HG02885 (cell line): ENCODE results near the gene OLFM2.
A peak's percentile ranks its signal among the peaks of the same experiment; 100 is the strongest.
"Not testable (repeated sequence)": the region's sequence is repeated elsewhere in the genome, so short reads cannot be mapped to it uniquely, and the experiment has no call there.

ENCODE experiments used
- ATAC-seq: cut with Tn5 transposase; IDR thresholded peaks from one replicate; pipeline ENCODE4 v1.9.1; 2021; ENCODE audit warnings: mild to moderate bottlenecking; ENCODE audit not compliant: unreplicated experiment, poor library complexity

OLFM2 gene

GRCh38 chr19:9842834-9843625, 93.3 kb downstream of the OLFM2 start:
- no peak for ATAC-seq

- ATAC-seq = no peak
These were observed 96.9 kb downstream of the OLFM2 start for GRCh38 chr19:9839415-9839814.

GRCh38 chr19:9838324-9838723, 98.0 kb downstream of the OLFM2 start:
- ATAC-seq = no peak

- no peak for ATAC-seq
These were observed 100.3 kb downstream of the OLFM2 start for GRCh38 chr19:9836021-9836420.

- peak; percentile 1 for ATAC-seq
These were observed 100.8 kb downstream of the OLFM2 start for GRCh38 chr19:9835507-9835949.

GRCh38 chr19:9834726-9835506, 101.4 kb downstream of the OLFM2 start, which contains the start of gene PIN1:
PIN1 (plus strand) TSS chr19:9835318; CDS start chr19:9835345, 27 bp downstream.
- peak; percentile 97 for ATAC-seq

- ATAC-seq = no peak
These were observed 102.0 kb downstream of the OLFM2 start for GRCh38 chr19:9834307-9834725.

GRCh38 chr19:9828551-9829063, 107.7 kb downstream of the OLFM2 start:
- no peak for ATAC-seq

GRCh38 chr19:9827289-9828238, 108.8 kb downstream of the OLFM2 start, which contains the start of gene UBL5:
UBL5 (plus strand) TSS chr19:9827918; CDS start chr19:9828338, 420 bp downstream.
- ATAC-seq = peak; percentile 94

GRCh38 chr19:9823816-9824215, 112.5 kb downstream of the OLFM2 start:
- no peak for ATAC-seq

- not testable (repeated sequence) for ATAC-seq
These were observed 116.3 kb downstream of the OLFM2 start for GRCh38 chr19:9820034-9820433.

- no peak for ATAC-seq
These were observed 116.8 kb downstream of the OLFM2 start for GRCh38 chr19:9819596-9819909.

- ATAC-seq = peak; percentile 87
These were observed 117.3 kb downstream of the OLFM2 start, which contains the start of gene FBXL12 for GRCh38 chr19:9818734-9819595. FBXL12 (minus strand) TSS chr19:9819079; CDS start chr19:9818813, 266 bp downstream.

- no peak for ATAC-seq
These were observed 118.1 kb downstream of the OLFM2 start for GRCh38 chr19:9818175-9818733.

- ATAC-seq = no peak
These were observed 125.2 kb downstream of the OLFM2 start for GRCh38 chr19:9811139-9811538.

- ATAC-seq = no peak
These were observed 127.2 kb downstream of the OLFM2 start for GRCh38 chr19:9808855-9809824.

- no peak for ATAC-seq
These were observed 129.5 kb downstream of the OLFM2 start for GRCh38 chr19:9806803-9807202.
